A549 (cell line): Measurements from ENCODE around the gene DXO. TPM values are rescaled to one million over a fixed set of nuclear protein-coding genes. Genes with fewer than 3 reads are reported as not detected.

Experiments
- ATAC-seq, 2 experiments: fragments of 200-7000 bp in 1 of 2; fragments of >200 bp in 1 of 2; cut with Nextera tagmentation in 1 of 2; cut with Tn5 transposase in 1 of 2; 3 replicates each; pipeline versions ENCODE4 v1.8.0 to v1.9.1; 2018 to 2020; ENCODE audit warnings: mild to moderate bottlenecking in 1 of 2, moderate library complexity in 1 of 2
- CTCF ChIA-PET: fragments of 300-600 bp; sonication (Branson Sonifier 250); formaldehyde crosslinking; extraction: SDS; loops from one replicate; lab custom pipeline; 2021; ENCODE audit warnings: antibody characterized with exemption, inconsistent platforms; lab: Yijun Ruan, JAX
- POLR2A ChIA-PET: fragments of 350-600 bp; formaldehyde crosslinking; extraction: SDS; loops from one replicate; lab custom pipeline; 2021; ENCODE audit warnings: antibody characterized with exemption, inconsistent platforms; lab: Yijun Ruan, JAX
- DNase-seq, 2 experiments: peaks; one replicate each; pipeline versions ENCODE4 v3.0.0 to v3.0.0-alpha.2; 2011 to 2016; ENCODE audit warnings: low read depth in 1 of 2, low spot score in 1 of 2
- FAIRE-seq: peaks from 2 replicates; lab custom pipeline; 2011; peaks lifted over from hg19 to GRCh38; lab: Jason Lieb, UNC
- H3K27ac ChIP-seq, 2 experiments: fragments of >200 bp; sonication (Bioruptor Twin); formaldehyde crosslinking; 3 replicates each; pipeline ENCODE4 v1.5.1; 2016 to 2017
- H3K4me1 ChIP-seq: fragments of >200 bp; sonication (Bioruptor Twin); formaldehyde crosslinking; 3 replicates; pipeline ENCODE4 v1.6.1; 2016
- H3K4me2 ChIP-seq: fragments of >200 bp; sonication (Bioruptor Twin); formaldehyde crosslinking; 3 replicates; pipeline ENCODE4 v1.6.1; 2016
- H3K4me3 ChIP-seq: fragments of >200 bp; sonication (Bioruptor Twin); formaldehyde crosslinking; 3 replicates; pipeline ENCODE4 v1.5.1; 2016
- H3K9me3 ChIP-seq: fragments of >200 bp; sonication (Bioruptor Twin); formaldehyde crosslinking; 3 replicates; pipeline ENCODE4 v1.6.1; 2016
- ATOH8 ChIP-seq: fragments of 250-450 bp; sonication (Bioruptor Pico); IDR thresholded peaks from 2 replicates; pipeline ENCODE4 v1.5.0; 2020; ENCODE audit warnings: low read depth, mild to moderate bottlenecking, moderate library complexity
- BHLHE40 ChIP-seq: IDR thresholded peaks from 2 replicates; pipeline ENCODE4 v1.6.1; 2012; ENCODE audit warnings: low read depth, low read length, inconsistent platforms
- CBX8 ChIP-seq: fragments of 200-600 bp; sonication (generic); IDR thresholded peaks from 2 replicates; pipeline ENCODE4 v1.6.1; 2016
- CHD2 ChIP-seq: fragments of 150-350 bp; IDR thresholded peaks from 2 replicates; pipeline ENCODE4 v1.6.1; 2014; ENCODE audit warnings: low read length; ENCODE audit not compliant: partially characterized antibody
- CHD4 ChIP-seq: fragments of 200-600 bp; sonication (generic); IDR thresholded peaks from 2 replicates; pipeline ENCODE4 v1.6.1; 2016; ENCODE audit warnings: antibody characterized with exemption, mild to moderate bottlenecking, borderline replicate concordance
- EHF ChIP-seq: fragments of 250-450 bp; sonication (Bioruptor Pico); IDR thresholded peaks from 2 replicates; pipeline ENCODE4 v1.5.0; 2020; ENCODE audit warnings: mild to moderate bottlenecking
- EP300 ChIP-seq, 2 experiments: fragments of >200 bp; sonication (Bioruptor Twin); formaldehyde crosslinking; IDR thresholded peaks; 2 replicates in 1 of 2; 3 replicates in 1 of 2; pipeline ENCODE4 v1.6.1; 2016 to 2017
- ESRRA ChIP-seq: fragments of 150-350 bp; IDR thresholded peaks from 2 replicates; pipeline ENCODE4 v1.6.1; 2014; ENCODE audit warnings: mild to moderate bottlenecking, low read length, borderline replicate concordance
- FOSB ChIP-seq: fragments of 250-450 bp; sonication (Bioruptor Pico); IDR thresholded peaks from 2 replicates; pipeline ENCODE4 v1.5.0; 2020; ENCODE audit warnings: mild to moderate bottlenecking, moderate library complexity
- FOXS1 ChIP-seq: fragments of 250-450 bp; sonication (Bioruptor Pico); IDR thresholded peaks from 2 replicates; pipeline ENCODE4 v1.5.0; 2020; ENCODE audit warnings: mild to moderate bottlenecking, moderate library complexity
- GATA3 ChIP-seq: IDR thresholded peaks from 2 replicates; pipeline ENCODE4 v1.6.1; 2012; ENCODE audit warnings: borderline replicate concordance
- HDAC2 ChIP-seq: fragments of 200-600 bp; sonication (generic); IDR thresholded peaks from 2 replicates; pipeline ENCODE4 v1.6.1; 2016
- HOXB13 ChIP-seq: fragments of 250-450 bp; sonication (Bioruptor Pico); IDR thresholded peaks from 2 replicates; pipeline ENCODE4 v1.5.0; 2020; ENCODE audit warnings: low read depth, mild to moderate bottlenecking, moderate library complexity
- JUN ChIP-seq, 2 experiments: fragments of >200 bp; sonication (Bioruptor Twin); formaldehyde crosslinking; IDR thresholded peaks; 2 replicates in 1 of 2; 3 replicates in 1 of 2; pipeline ENCODE4 v1.6.1; 2016 to 2017
- JUNB ChIP-seq: fragments of >200 bp; sonication (Bioruptor Twin); formaldehyde crosslinking; IDR thresholded peaks from 2 replicates; pipeline ENCODE4 v1.6.1; 2016
- KDM1A ChIP-seq: fragments of 200-600 bp; sonication (generic); IDR thresholded peaks from 2 replicates; pipeline ENCODE4 v1.6.1; 2016; ENCODE audit warnings: low read depth, mild to moderate bottlenecking
- MAFK ChIP-seq: fragments of 450-650 bp; IDR thresholded peaks from 2 replicates; pipeline ENCODE4 v1.6.1; 2014; ENCODE audit not compliant: partially characterized antibody
- MAZ ChIP-seq: fragments of 150-350 bp; IDR thresholded peaks from 2 replicates; pipeline ENCODE4 v1.6.1; 2014; ENCODE audit warnings: antibody characterized with exemption, low read depth, low read length, borderline replicate concordance
- PHF8 ChIP-seq: fragments of 200-600 bp; sonication (generic); IDR thresholded peaks from 2 replicates; pipeline ENCODE4 v1.6.1; 2016; ENCODE audit warnings: low read depth, mild to moderate bottlenecking, antibody characterized with exemption, moderate library complexity, borderline replicate concordance
- POLR2AphosphoS2 ChIP-seq: conservative IDR thresholded peaks from 2 replicates; pipeline ENCODE4 v1.6.1; 2012; ENCODE audit warnings: low read length, improper control_type of control experiment, inconsistent platforms
- RAD21 ChIP-seq, 2 experiments: fragments of >200 bp in 1 of 2; sonication (Bioruptor Twin) in 1 of 2; formaldehyde crosslinking in 1 of 2; IDR thresholded peaks in 1 of 2; conservative IDR thresholded peaks in 1 of 2; 2 replicates in 1 of 2; 3 replicates in 1 of 2; pipeline ENCODE4 v1.6.1; 2012 to 2018; ENCODE audit warnings: inconsistent platforms in 1 of 2
- RCOR1 ChIP-seq: fragments of 150-350 bp; IDR thresholded peaks from 2 replicates; pipeline ENCODE4 v1.6.1; 2014; ENCODE audit warnings: antibody characterized with exemption, low read length, low read depth
- RFX5 ChIP-seq: fragments of 450-650 bp; IDR thresholded peaks from 2 replicates; pipeline ENCODE4 v1.7.1; 2014; ENCODE audit warnings: antibody characterized with exemption, mild to moderate bottlenecking, moderate library complexity
- RNF2 ChIP-seq: fragments of 200-600 bp; sonication (generic); IDR thresholded peaks from 2 replicates; pipeline ENCODE4 v1.6.1; 2016; ENCODE audit warnings: low read depth, mild to moderate bottlenecking, antibody characterized with exemption, moderate library complexity, borderline replicate concordance
- SMC3 ChIP-seq: fragments of >200 bp; sonication (Bioruptor Twin); formaldehyde crosslinking; IDR thresholded peaks from 3 replicates; pipeline ENCODE4 v1.6.1; 2018; ENCODE audit warnings: inconsistent platforms
- USF2 ChIP-seq: fragments of 450-650 bp; IDR thresholded peaks from 2 replicates; pipeline ENCODE4 v1.6.1; 2014; ENCODE audit warnings: antibody characterized with exemption
- ZC3H11A ChIP-seq: fragments of 450-650 bp; IDR thresholded peaks from 2 replicates; pipeline ENCODE4 v1.6.1; 2014; ENCODE audit warnings: antibody characterized with exemption, mild to moderate bottlenecking
- ZFP36 ChIP-seq: fragments of 450-650 bp; IDR thresholded peaks from 2 replicates; pipeline ENCODE4 v1.6.1; 2014; ENCODE audit warnings: borderline replicate concordance; ENCODE audit not compliant: partially characterized antibody
- ZSCAN20 ChIP-seq: fragments of 250-450 bp; sonication (Bioruptor Pico); IDR thresholded peaks from 2 replicates; pipeline ENCODE4 v1.8.0; 2022; ENCODE audit warnings: mild to moderate bottlenecking, moderate library complexity
- WGBS: methylation state at CpG from one replicate; pipeline ENCODE4 v1.1.6; 2017; ENCODE audit errors: missing lambda C conversion rate; 5-methylcytosine and 5-hydroxymethylcytosine counted together
- polyA plus RNA-seq, 4 experiments: library from polyadenylated mRNA; depleted of rRNA in 3 of 4; stranded (reverse); fragments of >200 nt; fragmentation: RNase III in 1 of 4; extraction: RNeasy Plus Mini Kit Qiagen cat#74134 plus additional on column Dnase treatment in 1 of 4; gene quantifications; 2 replicates in 3 of 4; 3 replicates in 1 of 4; pipeline ENCODE4 v1.2.3, GENCODE V29; 2011 to 2017
- TF ChIP-seq, protein P1 (sequence below): fragments of 200-600 bp; sonication (generic); IDR thresholded peaks from 2 replicates; pipeline ENCODE4 v1.6.1; 2016; ENCODE audit warnings: antibody characterized with exemption, mild to moderate bottlenecking, moderate library complexity
- TF ChIP-seq, protein P2 (sequence below): IDR thresholded peaks from 2 replicates; pipeline ENCODE4 v1.6.1; 2012
- TF ChIP-seq, protein P3 (sequence below): fragments of 150-350 bp; IDR thresholded peaks from 2 replicates; pipeline ENCODE4 v1.6.1; 2014; ENCODE audit warnings: low read depth, mild to moderate bottlenecking, low read length

The DXO gene
- polyA plus RNA-seq, 2 of the 4 experiments (the other 2 are of a cell fraction), result 12.7 to 15.6 TPM

DNA sequence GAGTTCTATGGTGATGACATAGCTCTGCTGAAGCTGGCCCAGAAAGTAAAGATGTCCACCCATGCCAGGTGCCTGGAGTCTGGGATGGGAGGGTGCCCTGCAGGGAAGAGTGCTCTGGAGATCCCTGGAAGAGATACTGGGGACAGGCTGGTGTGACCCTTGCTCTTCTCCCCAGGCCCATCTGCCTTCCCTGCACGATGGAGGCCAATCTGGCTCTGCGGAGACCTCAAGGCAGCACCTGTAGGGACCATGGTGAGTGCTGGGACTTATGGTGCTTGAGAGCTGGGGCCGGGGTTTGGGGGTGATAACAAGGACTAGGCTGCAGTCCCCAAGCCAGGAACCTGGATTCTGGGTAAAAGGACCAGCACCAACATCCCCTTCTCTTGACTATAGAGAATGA is 28.2 kb downstream of the DXO start:
- no peak for DNase-seq
- TF ChIP-seq RCOR1 (no peak), GATA3 (no peak), EP300 (IDR thresholded peaks at IDR 0.05) (no peak), HOXB13 (CRISPR knock-in tag) (no peak), RAD21 (conservative IDR thresholded peaks at IDR 0.05 in 1 of 2, IDR thresholded peaks at IDR 0.05 in 1 of 2) (no peak), MAFK (no peak), CHD4 (no peak), JUNB (no peak), CBX8 (no peak), ESRRA (no peak), PHF8 (no peak), ZFP36 (no peak), KDM1A (no peak), FOXS1 (CRISPR knock-in tag) (no peak), ZC3H11A (no peak), USF2 (no peak), RNF2 (no peak), CHD2 (no peak)
- TF ChIP-seq, protein P1, sequence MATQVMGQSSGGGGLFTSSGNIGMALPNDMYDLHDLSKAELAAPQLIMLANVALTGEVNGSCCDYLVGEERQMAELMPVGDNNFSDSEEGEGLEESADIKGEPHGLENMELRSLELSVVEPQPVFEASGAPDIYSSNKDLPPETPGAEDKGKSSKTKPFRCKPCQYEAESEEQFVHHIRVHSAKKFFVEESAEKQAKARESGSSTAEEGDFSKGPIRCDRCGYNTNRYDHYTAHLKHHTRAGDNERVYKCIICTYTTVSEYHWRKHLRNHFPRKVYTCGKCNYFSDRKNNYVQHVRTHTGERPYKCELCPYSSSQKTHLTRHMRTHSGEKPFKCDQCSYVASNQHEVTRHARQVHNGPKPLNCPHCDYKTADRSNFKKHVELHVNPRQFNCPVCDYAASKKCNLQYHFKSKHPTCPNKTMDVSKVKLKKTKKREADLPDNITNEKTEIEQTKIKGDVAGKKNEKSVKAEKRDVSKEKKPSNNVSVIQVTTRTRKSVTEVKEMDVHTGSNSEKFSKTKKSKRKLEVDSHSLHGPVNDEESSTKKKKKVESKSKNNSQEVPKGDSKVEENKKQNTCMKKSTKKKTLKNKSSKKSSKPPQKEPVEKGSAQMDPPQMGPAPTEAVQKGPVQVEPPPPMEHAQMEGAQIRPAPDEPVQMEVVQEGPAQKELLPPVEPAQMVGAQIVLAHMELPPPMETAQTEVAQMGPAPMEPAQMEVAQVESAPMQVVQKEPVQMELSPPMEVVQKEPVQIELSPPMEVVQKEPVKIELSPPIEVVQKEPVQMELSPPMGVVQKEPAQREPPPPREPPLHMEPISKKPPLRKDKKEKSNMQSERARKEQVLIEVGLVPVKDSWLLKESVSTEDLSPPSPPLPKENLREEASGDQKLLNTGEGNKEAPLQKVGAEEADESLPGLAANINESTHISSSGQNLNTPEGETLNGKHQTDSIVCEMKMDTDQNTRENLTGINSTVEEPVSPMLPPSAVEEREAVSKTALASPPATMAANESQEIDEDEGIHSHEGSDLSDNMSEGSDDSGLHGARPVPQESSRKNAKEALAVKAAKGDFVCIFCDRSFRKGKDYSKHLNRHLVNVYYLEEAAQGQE, result no peak
- TF ChIP-seq, protein P2, sequence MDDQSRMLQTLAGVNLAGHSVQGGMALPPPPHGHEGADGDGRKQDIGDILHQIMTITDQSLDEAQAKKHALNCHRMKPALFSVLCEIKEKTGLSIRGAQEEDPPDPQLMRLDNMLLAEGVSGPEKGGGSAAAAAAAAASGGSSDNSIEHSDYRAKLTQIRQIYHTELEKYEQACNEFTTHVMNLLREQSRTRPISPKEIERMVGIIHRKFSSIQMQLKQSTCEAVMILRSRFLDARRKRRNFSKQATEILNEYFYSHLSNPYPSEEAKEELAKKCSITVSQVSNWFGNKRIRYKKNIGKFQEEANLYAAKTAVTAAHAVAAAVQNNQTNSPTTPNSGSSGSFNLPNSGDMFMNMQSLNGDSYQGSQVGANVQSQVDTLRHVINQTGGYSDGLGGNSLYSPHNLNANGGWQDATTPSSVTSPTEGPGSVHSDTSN, result no peak
- CTCF ChIA-PET, result interaction anchor here (2.7 kb wide), 1 partner anchor 9 kb away, joined by 16 read pairs; no protein-coding TSS in a partner anchor
- 83% methylated on average over 2 of the region's 3 CpGs for WGBS
- ATAC-seq, result no peak
- no peak for FAIRE-seq
- H3K4me2 ChIP-seq, result no peak overlapping the region
- H3K4me3 ChIP-seq, result no peak overlapping the region
- H3K27ac ChIP-seq, result no peak overlapping the region
- H3K9me3 ChIP-seq, result no peaks in the 10 kb centered on the region
- peaks cover 32% of the 10 kb centered on the region for H3K4me1 ChIP-seq
- POLR2A ChIA-PET, result no interaction called here

DNA sequence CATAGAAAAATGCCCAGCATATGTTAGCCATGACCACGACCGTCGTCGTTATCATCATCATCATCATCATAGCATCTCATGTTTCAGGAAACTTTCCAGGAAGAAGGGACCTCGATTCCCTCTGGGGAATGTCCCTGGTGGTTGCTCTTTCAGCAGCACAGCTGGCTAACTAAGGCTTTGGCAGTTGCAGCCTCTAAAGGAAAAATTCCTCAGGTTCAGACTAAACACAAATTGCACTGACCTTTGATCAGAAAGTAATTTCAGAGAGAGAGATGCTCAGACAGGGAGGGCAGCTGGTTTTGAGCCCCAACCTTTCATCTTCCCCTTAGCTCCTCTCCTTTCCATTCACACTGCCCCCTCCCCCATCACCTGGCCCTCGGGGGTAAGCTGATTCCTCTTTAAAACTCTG is 31.7 kb downstream of the DXO start:
- WGBS, result 14% methylated on average over 3 of the region's 6 CpGs
- Histone ChIP-seq H3K9me3 (no peaks in the 10 kb centered on the region), H3K4me1 (peaks cover 21% of the 10 kb centered on the region), H3K4me3 (no peak overlapping the region), H3K4me2 (peak overlapping the region; percentile 35; the same call in 2 of the 3 replicates), H3K27ac (peak overlapping the region in 1 of 2 experiments; percentile 50; a peak in 2 of 6 replicates)
- ChIA-PET CTCF (interaction anchor here (0.5 to 2.9 kb wide), 4 partner anchors 12 to 244 kb away, joined by 3 to 11 read pairs (median 3); no protein-coding TSS in a partner anchor), POLR2A (interaction anchor here (1.2 kb wide), 1 partner anchor 12 kb away, joined by 4 read pairs; no protein-coding TSS in a partner anchor)
- no peak for DNase-seq
- peak in 1 of 2 experiments; percentile 16; a peak in 1 of 6 replicates for ATAC-seq
- no peak for FAIRE-seq
- no peak for TF ChIP-seq CHD2
- no peak for TF ChIP-seq POLR2AphosphoS2
- TF ChIP-seq SMC3, result no peak
- TF ChIP-seq, protein P3, sequence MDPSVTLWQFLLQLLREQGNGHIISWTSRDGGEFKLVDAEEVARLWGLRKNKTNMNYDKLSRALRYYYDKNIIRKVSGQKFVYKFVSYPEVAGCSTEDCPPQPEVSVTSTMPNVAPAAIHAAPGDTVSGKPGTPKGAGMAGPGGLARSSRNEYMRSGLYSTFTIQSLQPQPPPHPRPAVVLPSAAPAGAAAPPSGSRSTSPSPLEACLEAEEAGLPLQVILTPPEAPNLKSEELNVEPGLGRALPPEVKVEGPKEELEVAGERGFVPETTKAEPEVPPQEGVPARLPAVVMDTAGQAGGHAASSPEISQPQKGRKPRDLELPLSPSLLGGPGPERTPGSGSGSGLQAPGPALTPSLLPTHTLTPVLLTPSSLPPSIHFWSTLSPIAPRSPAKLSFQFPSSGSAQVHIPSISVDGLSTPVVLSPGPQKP, result no peak
- TF ChIP-seq EP300 (IDR thresholded peaks at IDR 0.05), result no peak
- TF ChIP-seq RFX5, result no peak
- no peak for TF ChIP-seq MAZ
- TF ChIP-seq RCOR1, result no peak
- TF ChIP-seq HDAC2, result no peak
- TF ChIP-seq ATOH8, result no peak
- TF ChIP-seq EHF, result no peak
- no peak for TF ChIP-seq BHLHE40
- TF ChIP-seq RAD21 (conservative IDR thresholded peaks at IDR 0.05 in 1 of 2, IDR thresholded peaks at IDR 0.05 in 1 of 2), result no peak
- no peak for TF ChIP-seq FOSB
- TF ChIP-seq MAFK, result no peak
- no peak for TF ChIP-seq ZSCAN20
- TF ChIP-seq HOXB13 (CRISPR knock-in tag), result no peak
- no peak for TF ChIP-seq JUN (IDR thresholded peaks at IDR 0.05)
